ENCODE measurements around the gene MAPK7. TPM values are rescaled to one million over a fixed set of nuclear protein-coding genes. Genes with fewer than 3 reads are reported as not detected.

MAPK7 gene
- total RNA-seq, 2 experiments from 2014 or later: 8.1 to 19.3 TPM

GRCh38 chr17:19354748-19355147 is 23.6 kb upstream of the MAPK7 start:
- Histone ChIP-seq H3K27ac (ENCODE audit: low read depth, low read length, poor library complexity, severe bottlenecking) (no peak overlapping the region), H3K4me1 (ENCODE audit: insufficient read depth, low read length, poor library complexity, severe bottlenecking) (no peaks in the 10 kb centered on the region), H2AFZ (ENCODE audit: low read length) (no peak overlapping the region), H3K4me3 (ENCODE audit: low read depth, low read length, poor library complexity, severe bottlenecking) (no peak overlapping the region), H3K9me2 (ENCODE audit: insufficient read depth, low read length) (no peaks in the 10 kb centered on the region), H4K20me1 (ENCODE audit: insufficient read depth, low read length) (no peaks in the 10 kb centered on the region), H3K36me3 (ENCODE audit: insufficient read depth, low read length) (no peaks in the 10 kb centered on the region), H3K4me2 (ENCODE audit: low read length) (no peak overlapping the region), H3K9me3 (ENCODE audit: low read length) (no peaks in the 10 kb centered on the region), H3K79me2 (ENCODE audit: insufficient read depth, low read depth, low read length) (no peaks in the 10 kb centered on the region)
- no peak for DNase-seq (ENCODE audit: low spot score)
- ChIA-PET POLR2A (no interaction called here), CTCF (ENCODE audit: unreplicated experiment) (no interaction called here)
- TF ChIP-seq EZH2phosphoT487 (IDR thresholded peaks at IDR 0.05; ENCODE audit: borderline replicate concordance, low read depth, low read length): no peak
- TF ChIP-seq CTCF (conservative IDR thresholded peaks at IDR 0.05; ENCODE audit: low read length): no peak
- intact Hi-C loops (cut with micrococcal nuclease; ENCODE audit: unreplicated experiment): no loop called here
- no TSS peak for BruUV-seq (replicated peaks)

GRCh38 chr17:19357351-19357750 is 20.9 kb upstream of the MAPK7 start:
- POLR2A ChIA-PET: no interaction called here
- TF ChIP-seq CTCF (conservative IDR thresholded peaks at IDR 0.05; ENCODE audit: low read length): no peak
- TF ChIP-seq EZH2phosphoT487 (IDR thresholded peaks at IDR 0.05; ENCODE audit: borderline replicate concordance, low read depth, low read length): no peak
- no peak for DNase-seq (ENCODE audit: low spot score)

GRCh38 chr17:19357761-19358160 is 20.5 kb upstream of the MAPK7 start:
- TF ChIP-seq EZH2phosphoT487 (IDR thresholded peaks at IDR 0.05; ENCODE audit: borderline replicate concordance, low read depth, low read length) (no peak), CTCF (conservative IDR thresholded peaks at IDR 0.05; ENCODE audit: low read length) (no peak)
- Histone ChIP-seq H3K27ac (ENCODE audit: low read depth, low read length, poor library complexity, severe bottlenecking) (no peak overlapping the region), H3K79me2 (ENCODE audit: insufficient read depth, low read depth, low read length) (peaks cover 3% of the 10 kb centered on the region; the same call in 1 of the 2 replicates), H2AFZ (ENCODE audit: low read length) (no peak overlapping the region), H4K20me1 (ENCODE audit: insufficient read depth, low read length) (no peaks in the 10 kb centered on the region), H3K4me3 (ENCODE audit: low read depth, low read length, poor library complexity, severe bottlenecking) (no peak overlapping the region), H3K36me3 (ENCODE audit: insufficient read depth, low read length) (no peaks in the 10 kb centered on the region), H3K9me2 (ENCODE audit: insufficient read depth, low read length) (no peaks in the 10 kb centered on the region), H3K4me2 (ENCODE audit: low read length) (no peak overlapping the region), H3K4me1 (ENCODE audit: insufficient read depth, low read length, poor library complexity, severe bottlenecking) (peaks cover 11% of the 10 kb centered on the region), H3K9me3 (ENCODE audit: low read length) (no peaks in the 10 kb centered on the region)
- BruUV-seq (replicated peaks): no TSS peak
- no peak for DNase-seq (ENCODE audit: low spot score)
- intact Hi-C loops (cut with micrococcal nuclease; ENCODE audit: unreplicated experiment): no loop called here
- ChIA-PET CTCF (ENCODE audit: unreplicated experiment) (no interaction called here), POLR2A (no interaction called here)

More at GRCh38 chr17:19357351-19357750, 20.9 kb upstream of the MAPK7 start:
- Histone ChIP-seq H3K36me3 (ENCODE audit: insufficient read depth, low read length) (no peaks in the 10 kb centered on the region), H3K4me3 (ENCODE audit: low read depth, low read length, poor library complexity, severe bottlenecking) (no peak overlapping the region), H3K4me1 (ENCODE audit: insufficient read depth, low read length, poor library complexity, severe bottlenecking) (peaks cover 11% of the 10 kb centered on the region), H2AFZ (ENCODE audit: low read length) (no peak overlapping the region), H3K9me3 (ENCODE audit: low read length) (no peaks in the 10 kb centered on the region), H3K9me2 (ENCODE audit: insufficient read depth, low read length) (no peaks in the 10 kb centered on the region), H3K79me2 (ENCODE audit: insufficient read depth, low read depth, low read length) (peaks cover 3% of the 10 kb centered on the region; the same call in 1 of the 2 replicates), H4K20me1 (ENCODE audit: insufficient read depth, low read length) (no peaks in the 10 kb centered on the region), H3K27ac (ENCODE audit: low read depth, low read length, poor library complexity, severe bottlenecking) (no peak overlapping the region), H3K4me2 (ENCODE audit: low read length) (no peak overlapping the region)
- no TSS peak for BruUV-seq (replicated peaks)
- intact Hi-C loops (cut with micrococcal nuclease; ENCODE audit: unreplicated experiment): no loop called here
- CTCF ChIA-PET (ENCODE audit: unreplicated experiment): no interaction called here
